A172 (cell line): ENCODE results near the gene SLC35E1. TPM values are rescaled to one million over a fixed set of nuclear protein-coding genes. Genes with fewer than 3 reads are reported as not detected.

Experiments used
- total RNA-seq: library from RNA; depleted of rRNA; stranded (reverse); fragments of >200 nt; shearing (Covaris generic); gene quantifications from 2 replicates; pipeline ENCODE4 v1.2.3, GENCODE V29; 2014; rRNA removed

The SLC35E1 gene
- total RNA-seq, 1 experiment from 2014 or later, result 29.1 TPM

Other genes starting within 250 kb of the SLC35E1 start
- gene KLF2, start 247.6 kb downstream of the SLC35E1 start, total RNA-seq, result 3.4 and 10.2 TPM in 2 replicates
- 9.4 and 12.3 TPM in 2 replicates for gene EPS15L1, start 100.4 kb downstream of the SLC35E1 start, total RNA-seq
- gene CALR3, start 76.2 kb downstream of the SLC35E1 start, total RNA-seq, result not detected in 2 replicates
- 3.4 and 4.2 TPM in 2 replicates for gene C19orf44, start 76.0 kb downstream of the SLC35E1 start, total RNA-seq
- 2.9 and 3.3 TPM in 2 replicates for gene CHERP, start 30.0 kb downstream of the SLC35E1 start, total RNA-seq
- 8.5 and 10.0 TPM in 2 replicates for gene MED26, start 55.8 kb upstream of the SLC35E1 start, total RNA-seq
- 132 and 134 TPM in 2 replicates for gene SMIM7, start 87.7 kb upstream of the SLC35E1 start, total RNA-seq
- gene TMEM38A, start 88.7 kb upstream of the SLC35E1 start, total RNA-seq, result 7.3 and 10.2 TPM in 2 replicates
- 0.09 TPM in 1 of 2 replicates, not detected in the other for gene NWD1, start 147.4 kb upstream of the SLC35E1 start, total RNA-seq